Upper lobe of left lung (tissue), 4 donors: ENCODE measurements around the gene KLLN.
"Not testable (repeated sequence)": the region's sequence is repeated elsewhere in the genome, so short reads cannot be mapped to it uniquely, and the experiment has no call there.

Source experiments
- EP300 ChIP-seq, 4 donors: sonication (generic); formaldehyde crosslinking; IDR thresholded peaks; one replicate each; pipeline ENCODE4 v1.5.1; 2017; ENCODE audit warnings: antibody characterized with exemption in 4 of 4, control low read depth in 2 of 4
- POLR2A ChIP-seq, 4 donors: fragments of 450-650 bp; IDR thresholded peaks; one replicate each; pipeline ENCODE4 v1.5.1; 2016 to 2017; ENCODE audit warnings: antibody characterized with exemption in 4 of 4, mild to moderate bottlenecking in 2 of 4
- POLR2AphosphoS5 ChIP-seq, 2 donors: sonication (generic); formaldehyde crosslinking; IDR thresholded peaks; one replicate each; pipeline ENCODE4 v1.5.1; 2017; ENCODE audit warnings: antibody characterized with exemption in 2 of 2
- TF ChIP-seq, protein P1 (sequence below), 6 experiments: fragments of 450-650 bp in 4 of 6; fragments of 200-600 bp in 2 of 6; sonication (generic) in 2 of 6; IDR thresholded peaks; one replicate each; pipeline ENCODE4 v1.5.1; 2016 to 2019; ENCODE audit warnings: antibody characterized with exemption in 6 of 6

DNA sequence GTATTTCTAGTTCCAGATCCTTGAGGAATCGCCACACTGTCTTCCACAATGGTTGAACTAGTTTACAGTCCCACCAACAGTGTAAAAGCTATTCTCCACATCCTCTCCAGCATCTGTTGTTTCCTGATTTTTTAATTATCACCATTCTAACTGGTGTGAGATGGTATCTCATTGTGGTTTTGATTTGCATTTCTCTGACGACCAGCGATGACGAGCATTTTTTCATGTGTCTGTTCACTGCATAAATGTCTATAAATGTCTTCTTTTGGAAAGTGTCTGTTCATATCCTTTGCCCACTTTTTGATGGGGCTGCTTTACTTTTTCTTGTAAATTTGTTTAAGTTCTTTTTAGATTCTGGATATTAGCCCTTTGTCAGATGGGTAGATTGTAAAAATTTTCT lies 7.7 kb downstream of the KLLN start:
- TF ChIP-seq, protein P1, sequence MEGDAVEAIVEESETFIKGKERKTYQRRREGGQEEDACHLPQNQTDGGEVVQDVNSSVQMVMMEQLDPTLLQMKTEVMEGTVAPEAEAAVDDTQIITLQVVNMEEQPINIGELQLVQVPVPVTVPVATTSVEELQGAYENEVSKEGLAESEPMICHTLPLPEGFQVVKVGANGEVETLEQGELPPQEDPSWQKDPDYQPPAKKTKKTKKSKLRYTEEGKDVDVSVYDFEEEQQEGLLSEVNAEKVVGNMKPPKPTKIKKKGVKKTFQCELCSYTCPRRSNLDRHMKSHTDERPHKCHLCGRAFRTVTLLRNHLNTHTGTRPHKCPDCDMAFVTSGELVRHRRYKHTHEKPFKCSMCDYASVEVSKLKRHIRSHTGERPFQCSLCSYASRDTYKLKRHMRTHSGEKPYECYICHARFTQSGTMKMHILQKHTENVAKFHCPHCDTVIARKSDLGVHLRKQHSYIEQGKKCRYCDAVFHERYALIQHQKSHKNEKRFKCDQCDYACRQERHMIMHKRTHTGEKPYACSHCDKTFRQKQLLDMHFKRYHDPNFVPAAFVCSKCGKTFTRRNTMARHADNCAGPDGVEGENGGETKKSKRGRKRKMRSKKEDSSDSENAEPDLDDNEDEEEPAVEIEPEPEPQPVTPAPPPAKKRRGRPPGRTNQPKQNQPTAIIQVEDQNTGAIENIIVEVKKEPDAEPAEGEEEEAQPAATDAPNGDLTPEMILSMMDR (IDR thresholded peaks at IDR 0.05): not testable (repeated sequence)
- TF ChIP-seq POLR2AphosphoS5, POLR2A, EP300 (IDR thresholded peaks at IDR 0.05): not testable (repeated sequence)
